Measurements from ENCODE around the gene PPARG.

DNA sequence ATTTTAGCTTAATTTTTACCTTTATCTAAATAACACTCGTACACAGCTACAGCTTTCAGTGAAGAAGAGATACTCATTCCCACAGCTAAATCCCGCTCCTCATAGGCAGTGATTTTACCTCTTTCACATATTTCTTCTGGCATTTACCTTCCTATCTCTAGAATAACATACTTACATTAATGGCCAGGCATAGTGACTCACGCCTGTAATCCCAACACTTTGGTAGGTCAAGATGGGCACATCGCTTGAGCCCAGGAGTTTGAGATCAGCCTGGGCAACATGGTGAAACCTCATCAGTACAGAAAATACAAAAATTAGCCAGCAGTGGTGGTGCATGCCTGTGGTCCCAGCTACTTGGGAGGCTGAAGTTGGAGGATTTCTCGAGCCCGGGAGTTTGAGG lies 80.2 kb downstream of the PPARG start:
- TF ChIP-seq, protein P1, sequence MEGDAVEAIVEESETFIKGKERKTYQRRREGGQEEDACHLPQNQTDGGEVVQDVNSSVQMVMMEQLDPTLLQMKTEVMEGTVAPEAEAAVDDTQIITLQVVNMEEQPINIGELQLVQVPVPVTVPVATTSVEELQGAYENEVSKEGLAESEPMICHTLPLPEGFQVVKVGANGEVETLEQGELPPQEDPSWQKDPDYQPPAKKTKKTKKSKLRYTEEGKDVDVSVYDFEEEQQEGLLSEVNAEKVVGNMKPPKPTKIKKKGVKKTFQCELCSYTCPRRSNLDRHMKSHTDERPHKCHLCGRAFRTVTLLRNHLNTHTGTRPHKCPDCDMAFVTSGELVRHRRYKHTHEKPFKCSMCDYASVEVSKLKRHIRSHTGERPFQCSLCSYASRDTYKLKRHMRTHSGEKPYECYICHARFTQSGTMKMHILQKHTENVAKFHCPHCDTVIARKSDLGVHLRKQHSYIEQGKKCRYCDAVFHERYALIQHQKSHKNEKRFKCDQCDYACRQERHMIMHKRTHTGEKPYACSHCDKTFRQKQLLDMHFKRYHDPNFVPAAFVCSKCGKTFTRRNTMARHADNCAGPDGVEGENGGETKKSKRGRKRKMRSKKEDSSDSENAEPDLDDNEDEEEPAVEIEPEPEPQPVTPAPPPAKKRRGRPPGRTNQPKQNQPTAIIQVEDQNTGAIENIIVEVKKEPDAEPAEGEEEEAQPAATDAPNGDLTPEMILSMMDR (IDR thresholded peaks at IDR 0.05; ENCODE audit: borderline replicate concordance, extremely low read depth, low read length, poor library complexity, severe bottlenecking) = no peak
- no peak for TF ChIP-seq EZH2 (IDR thresholded peaks at IDR 0.05; ENCODE audit: borderline replicate concordance, low read depth, low read length, severe bottlenecking)
